Measurements from ENCODE around the gene PTGFRN.

PTGFRN gene

DNA sequence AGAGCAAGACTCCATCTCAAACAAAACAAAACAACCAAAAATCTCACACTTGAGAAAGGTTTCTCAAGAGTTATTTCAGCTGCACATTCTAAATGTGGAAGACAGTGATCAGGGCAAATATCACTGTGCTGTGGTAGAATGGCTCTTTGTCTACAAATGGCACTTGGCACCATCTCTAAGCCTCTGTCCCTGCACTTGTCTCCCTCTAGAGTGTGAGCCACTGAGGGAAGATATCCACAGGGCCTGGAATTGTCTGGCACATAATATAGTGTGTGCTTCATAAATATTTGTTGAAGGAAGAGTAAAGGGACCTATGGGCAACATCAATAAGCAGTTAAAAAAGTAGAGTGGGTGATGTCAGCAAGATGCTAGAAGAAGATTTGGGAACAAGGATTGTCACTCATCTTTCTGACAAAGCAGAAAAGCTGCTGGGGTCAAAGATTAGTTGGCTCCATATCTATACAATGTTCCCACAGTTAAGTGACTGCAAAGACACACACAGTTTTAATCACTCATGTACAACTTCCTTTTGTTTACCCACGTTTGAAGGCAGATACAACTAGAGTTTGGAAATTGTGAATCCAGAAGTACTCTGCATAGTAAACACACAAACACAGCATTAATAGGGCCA is 110.9 kb downstream of the PTGFRN start:
- Histone ChIP-seq H3K4me3 (ENCODE audit: low read depth, low read length) (no peak overlapping the region), H3K9me3 (ENCODE audit: control insufficient read depth, insufficient read depth, low read length) (no peaks in the 10 kb centered on the region), H3K4me1 (ENCODE audit: control insufficient read depth, insufficient read depth, low read length) (peaks cover 1% of the 10 kb centered on the region; the same call in 1 of the 2 replicates), H3K9ac (ENCODE audit: low read depth, low read length) (no peak overlapping the region), H3K36me3 (ENCODE audit: control insufficient read depth, insufficient read depth, low read length) (no peaks in the 10 kb centered on the region), H3K27me3 (ENCODE audit: control insufficient read depth, insufficient read depth, low read length) (no peaks in the 10 kb centered on the region), H3K27ac (ENCODE audit: low read depth, low read length) (no peak overlapping the region)

GRCh38 chr1:117022114-117022513 is 112.4 kb downstream of the PTGFRN start:
- no peak overlapping the region for H3K9ac ChIP-seq (ENCODE audit: low read depth, low read length)
- H3K27me3 ChIP-seq (ENCODE audit: control insufficient read depth, insufficient read depth, low read length): no peaks in the 10 kb centered on the region
- no peaks in the 10 kb centered on the region for H3K36me3 ChIP-seq (ENCODE audit: control insufficient read depth, insufficient read depth, low read length)
- H3K27ac ChIP-seq (ENCODE audit: low read depth, low read length): no peak overlapping the region
- no peaks in the 10 kb centered on the region for H3K9me3 ChIP-seq (ENCODE audit: control insufficient read depth, insufficient read depth, low read length)
- H3K4me3 ChIP-seq (ENCODE audit: low read depth, low read length): no peak overlapping the region
- H3K4me1 ChIP-seq (ENCODE audit: control insufficient read depth, insufficient read depth, low read length): no peaks in the 10 kb centered on the region

- Histone ChIP-seq H3K9ac (ENCODE audit: low read depth, low read length) (no peak overlapping the region), H3K27me3 (ENCODE audit: control insufficient read depth, insufficient read depth, low read length) (no peaks in the 10 kb centered on the region), H3K36me3 (ENCODE audit: control insufficient read depth, insufficient read depth, low read length) (no peaks in the 10 kb centered on the region), H3K27ac (ENCODE audit: low read depth, low read length) (no peak overlapping the region), H3K4me3 (ENCODE audit: low read depth, low read length) (no peak overlapping the region), H3K4me1 (ENCODE audit: control insufficient read depth, insufficient read depth, low read length) (no peaks in the 10 kb centered on the region), H3K9me3 (ENCODE audit: control insufficient read depth, insufficient read depth, low read length) (no peaks in the 10 kb centered on the region)
These were observed 115.9 kb downstream of the PTGFRN start for GRCh38 chr1:117025568-117025967.

- no peaks in the 10 kb centered on the region for H3K9me3 ChIP-seq (ENCODE audit: control insufficient read depth, insufficient read depth, low read length)
These were observed 116.6 kb downstream of the PTGFRN start for GRCh38 chr1:117026361-117026760.

GRCh38 chr1:117029685-117030084 is 120.0 kb downstream of the PTGFRN start:
- Histone ChIP-seq H3K36me3 (ENCODE audit: control insufficient read depth, insufficient read depth, low read length) (no peaks in the 10 kb centered on the region), H3K27ac (ENCODE audit: low read depth, low read length) (no peak overlapping the region), H3K4me1 (ENCODE audit: control insufficient read depth, insufficient read depth, low read length) (no peaks in the 10 kb centered on the region), H3K9ac (ENCODE audit: low read depth, low read length) (no peak overlapping the region), H3K4me3 (ENCODE audit: low read depth, low read length) (no peak overlapping the region), H3K9me3 (ENCODE audit: control insufficient read depth, insufficient read depth, low read length) (no peaks in the 10 kb centered on the region), H3K27me3 (ENCODE audit: control insufficient read depth, insufficient read depth, low read length) (no peaks in the 10 kb centered on the region)

More at GRCh38 chr1:117026361-117026760, 116.6 kb downstream of the PTGFRN start:
- Histone ChIP-seq H3K27me3 (ENCODE audit: control insufficient read depth, insufficient read depth, low read length) (no peaks in the 10 kb centered on the region), H3K36me3 (ENCODE audit: control insufficient read depth, insufficient read depth, low read length) (no peaks in the 10 kb centered on the region), H3K4me3 (ENCODE audit: low read depth, low read length) (no peak overlapping the region), H3K4me1 (ENCODE audit: control insufficient read depth, insufficient read depth, low read length) (no peaks in the 10 kb centered on the region), H3K27ac (ENCODE audit: low read depth, low read length) (no peak overlapping the region), H3K9ac (ENCODE audit: low read depth, low read length) (no peak overlapping the region)

- H3K27ac ChIP-seq (ENCODE audit: low read depth, low read length): no peak overlapping the region
- H3K36me3 ChIP-seq (ENCODE audit: control insufficient read depth, insufficient read depth, low read length): no peaks in the 10 kb centered on the region
These were observed 120.7 kb downstream of the PTGFRN start for GRCh38 chr1:117030271-117030877.

DNA sequence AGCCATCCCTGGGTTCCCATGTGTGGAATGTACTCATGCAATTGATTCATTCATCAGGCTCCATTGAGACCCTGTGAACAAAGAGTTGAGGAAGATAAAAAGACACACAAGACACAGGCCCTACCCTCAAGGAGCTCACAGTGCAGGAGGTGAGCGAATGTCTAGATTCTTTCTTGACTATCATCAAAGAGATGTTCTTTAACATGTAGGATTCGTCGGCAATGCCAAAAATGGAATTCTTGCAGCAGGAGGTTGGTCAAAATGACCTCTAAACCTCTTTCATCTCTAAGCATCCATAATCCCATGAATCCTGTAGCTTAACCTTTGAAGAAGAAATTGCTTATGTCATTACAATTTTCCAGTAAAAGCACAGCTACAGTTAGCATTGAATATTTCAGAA is 122.5 kb downstream of the PTGFRN start:
- Histone ChIP-seq H3K9me3 (ENCODE audit: control insufficient read depth, insufficient read depth, low read length) (no peaks in the 10 kb centered on the region), H3K4me3 (ENCODE audit: low read depth, low read length) (no peak overlapping the region), H3K9ac (ENCODE audit: low read depth, low read length) (no peak overlapping the region), H3K27me3 (ENCODE audit: control insufficient read depth, insufficient read depth, low read length) (no peaks in the 10 kb centered on the region), H3K4me1 (ENCODE audit: control insufficient read depth, insufficient read depth, low read length) (peaks cover 6% of the 10 kb centered on the region; the same call in 1 of the 2 replicates), H3K36me3 (ENCODE audit: control insufficient read depth, insufficient read depth, low read length) (no peaks in the 10 kb centered on the region), H3K27ac (ENCODE audit: low read depth, low read length) (no peak overlapping the region)

More at GRCh38 chr1:117030271-117030877, 120.7 kb downstream of the PTGFRN start:
- H3K4me3 ChIP-seq (ENCODE audit: low read depth, low read length): no peak overlapping the region
- no peaks in the 10 kb centered on the region for H3K9me3 ChIP-seq (ENCODE audit: control insufficient read depth, insufficient read depth, low read length)
- H3K4me1 ChIP-seq (ENCODE audit: control insufficient read depth, insufficient read depth, low read length): peaks cover 3% of the 10 kb centered on the region; the same call in 1 of the 2 replicates
- H3K9ac ChIP-seq (ENCODE audit: low read depth, low read length): no peak overlapping the region
- H3K27me3 ChIP-seq (ENCODE audit: control insufficient read depth, insufficient read depth, low read length): no peaks in the 10 kb centered on the region

- Histone ChIP-seq H3K4me1 (ENCODE audit: control insufficient read depth, insufficient read depth, low read length) (peaks cover 6% of the 10 kb centered on the region; the same call in 1 of the 2 replicates), H3K27me3 (ENCODE audit: control insufficient read depth, insufficient read depth, low read length) (no peaks in the 10 kb centered on the region), H3K9me3 (ENCODE audit: control insufficient read depth, insufficient read depth, low read length) (no peaks in the 10 kb centered on the region), H3K27ac (ENCODE audit: low read depth, low read length) (no peak overlapping the region), H3K36me3 (ENCODE audit: control insufficient read depth, insufficient read depth, low read length) (no peaks in the 10 kb centered on the region), H3K4me3 (ENCODE audit: low read depth, low read length) (no peak overlapping the region), H3K9ac (ENCODE audit: low read depth, low read length) (no peak overlapping the region)
These were observed 123.2 kb downstream of the PTGFRN start for GRCh38 chr1:117032681-117033539.

- H3K27ac ChIP-seq (ENCODE audit: low read depth, low read length): no peak overlapping the region
- H3K36me3 ChIP-seq (ENCODE audit: control insufficient read depth, insufficient read depth, low read length): no peaks in the 10 kb centered on the region
These were observed 124.1 kb downstream of the PTGFRN start for GRCh38 chr1:117033772-117034171.

GRCh38 chr1:117034791-117035290 is 125.1 kb downstream of the PTGFRN start:
- Histone ChIP-seq H3K4me1 (ENCODE audit: control insufficient read depth, insufficient read depth, low read length) (peaks cover 6% of the 10 kb centered on the region; the same call in 1 of the 2 replicates), H3K36me3 (ENCODE audit: control insufficient read depth, insufficient read depth, low read length) (no peaks in the 10 kb centered on the region), H3K9me3 (ENCODE audit: control insufficient read depth, insufficient read depth, low read length) (no peaks in the 10 kb centered on the region), H3K27me3 (ENCODE audit: control insufficient read depth, insufficient read depth, low read length) (no peaks in the 10 kb centered on the region), H3K27ac (ENCODE audit: low read depth, low read length) (no peak overlapping the region), H3K9ac (ENCODE audit: low read depth, low read length) (no peak overlapping the region), H3K4me3 (ENCODE audit: low read depth, low read length) (no peak overlapping the region)

More at GRCh38 chr1:117033772-117034171, 124.1 kb downstream of the PTGFRN start:
- Histone ChIP-seq H3K27me3 (ENCODE audit: control insufficient read depth, insufficient read depth, low read length) (no peaks in the 10 kb centered on the region), H3K9ac (ENCODE audit: low read depth, low read length) (no peak overlapping the region), H3K9me3 (ENCODE audit: control insufficient read depth, insufficient read depth, low read length) (no peaks in the 10 kb centered on the region), H3K4me1 (ENCODE audit: control insufficient read depth, insufficient read depth, low read length) (peaks cover 6% of the 10 kb centered on the region; the same call in 1 of the 2 replicates), H3K4me3 (ENCODE audit: low read depth, low read length) (no peak overlapping the region)
